HG03460 (cell line): ENCODE data around the gene MVB12B.

ENCODE experiments used
- ATAC-seq: cut with Tn5 transposase; IDR thresholded peaks from one replicate; pipeline ENCODE4 v1.9.1; 2021; ENCODE audit not compliant: unreplicated experiment

The MVB12B gene

DNA sequence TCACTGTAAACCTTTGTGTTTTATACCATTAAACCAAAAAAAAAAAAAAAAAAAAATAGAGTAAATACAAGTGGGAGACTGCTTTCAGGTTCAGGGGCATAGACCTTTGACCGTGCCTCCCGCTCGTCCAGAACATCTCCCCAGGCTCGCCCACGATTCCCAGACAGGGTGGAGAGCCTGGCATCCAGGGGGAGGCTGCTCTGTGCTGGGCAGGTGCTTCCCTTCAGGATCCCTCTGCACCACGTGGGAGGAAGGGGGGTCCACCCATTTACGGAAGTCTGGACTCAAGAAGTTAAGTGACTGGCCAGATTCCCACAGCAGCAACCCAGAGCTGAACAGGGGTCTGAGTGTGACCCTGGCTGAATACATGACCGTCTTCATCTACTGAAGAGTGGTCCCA, 161.7 kb downstream of the MVB12B start:
- ATAC-seq = no peak

DNA sequence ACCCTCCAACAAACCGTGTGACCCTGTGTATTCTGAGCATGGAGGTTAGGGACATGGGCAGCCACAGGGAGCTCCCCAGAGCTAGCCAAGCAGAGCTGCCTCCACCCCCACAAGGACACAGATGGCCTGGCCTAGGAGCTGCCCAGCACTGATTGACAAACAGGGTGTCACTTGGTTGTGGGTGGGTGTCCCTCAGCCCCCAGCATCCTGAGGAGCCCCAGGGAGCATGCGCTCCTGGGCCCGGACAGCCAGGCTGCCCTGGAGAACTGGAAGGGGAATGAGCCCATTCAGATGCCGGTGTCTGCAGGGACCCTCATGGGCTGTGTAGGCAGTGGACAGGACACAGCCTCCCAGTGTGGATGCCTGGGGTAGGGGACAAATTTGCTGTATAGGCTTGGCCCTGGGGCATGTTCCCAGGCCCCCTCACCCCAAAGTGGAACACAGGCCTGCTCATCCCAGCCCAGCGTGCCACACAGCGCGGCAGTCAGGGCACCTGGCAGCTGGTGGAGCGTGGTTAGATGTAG, 162.3 kb downstream of the MVB12B start:
- ATAC-seq = no peak

DNA sequence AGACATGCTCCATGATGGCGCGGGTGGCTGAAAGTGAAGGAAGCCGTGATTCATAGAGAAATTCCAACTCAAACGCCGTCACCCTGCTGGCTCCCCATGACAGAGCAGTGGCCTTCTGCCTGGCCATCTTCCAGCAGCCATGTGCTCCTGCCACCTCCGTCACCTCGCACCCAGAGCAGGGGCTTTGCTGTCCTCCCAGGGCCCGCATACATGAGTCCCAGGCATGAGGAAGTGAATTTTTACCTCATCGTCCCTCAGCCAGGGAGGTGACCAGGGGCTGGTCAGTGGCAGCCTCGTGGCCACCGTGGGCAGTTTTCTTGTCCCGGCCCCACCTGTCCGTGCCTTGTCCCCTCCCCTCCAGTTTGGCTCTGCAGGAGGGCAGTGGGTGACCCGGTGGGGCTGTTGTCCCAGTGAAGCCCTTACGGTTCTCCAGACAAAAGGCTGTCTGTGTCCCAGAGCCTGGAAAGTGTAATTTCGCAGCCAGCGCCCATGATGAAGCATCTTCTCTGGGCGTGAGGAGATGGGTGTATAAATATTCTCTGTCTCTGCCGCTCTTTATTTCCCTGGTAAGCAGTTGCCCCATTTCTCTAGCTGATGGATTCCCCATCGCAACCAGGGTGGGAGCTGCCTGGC, 163.1 kb downstream of the MVB12B start:
- no peak for ATAC-seq

DNA sequence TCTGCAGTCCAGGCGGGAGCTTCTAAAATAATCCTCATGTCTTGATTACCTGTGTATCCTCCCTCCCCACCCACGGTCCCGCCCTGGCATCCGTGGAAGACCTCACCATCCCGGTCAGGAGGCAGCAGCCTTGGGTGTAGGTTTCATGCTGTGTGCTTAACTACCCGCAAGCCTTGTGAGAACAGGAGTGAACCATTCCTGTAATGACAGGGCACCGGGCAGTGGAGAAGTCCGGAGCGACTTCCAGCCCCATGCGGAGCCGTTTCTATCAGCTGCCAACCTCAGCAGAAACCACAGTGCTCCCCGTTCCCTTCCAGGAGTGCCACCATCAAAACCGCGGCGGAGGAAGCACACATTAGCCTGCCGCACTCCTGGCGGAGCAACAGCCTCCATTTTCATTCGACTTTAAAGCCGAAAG, 163.6 kb downstream of the MVB12B start:
- no peak for ATAC-seq

DNA sequence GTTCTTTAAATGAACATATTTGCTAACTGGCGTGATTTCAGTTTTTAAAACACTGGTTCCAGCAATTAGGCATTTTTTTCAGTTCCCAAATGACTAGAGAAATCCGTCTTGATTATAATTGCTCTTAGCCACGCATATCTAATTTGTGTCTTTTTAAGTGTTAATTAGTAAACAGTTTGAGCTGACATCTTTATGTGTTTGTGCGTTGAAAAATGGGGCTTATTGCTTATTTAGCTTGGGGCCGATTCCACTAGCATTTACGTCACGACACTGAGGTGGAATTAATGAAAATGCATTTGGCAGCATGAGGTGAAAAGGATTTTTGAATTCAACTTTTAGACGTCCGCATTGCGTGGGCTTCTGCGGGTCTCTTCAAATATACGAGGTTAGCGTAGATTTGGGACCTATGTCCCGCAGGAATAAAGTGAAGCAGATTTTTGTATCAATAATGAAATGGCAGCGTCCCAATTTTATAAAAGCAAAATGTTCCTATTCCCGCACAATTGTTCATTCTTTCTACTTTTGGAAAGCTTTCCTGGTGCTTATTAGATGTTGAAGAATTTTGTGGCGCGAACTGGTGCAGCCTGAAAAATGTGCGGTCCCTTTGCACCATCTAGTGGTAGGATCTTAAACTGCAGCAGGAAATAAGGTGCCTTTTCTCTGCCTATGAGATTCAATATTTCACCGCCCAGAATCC, 164.4 kb downstream of the MVB12B start:
- no peak for ATAC-seq

DNA sequence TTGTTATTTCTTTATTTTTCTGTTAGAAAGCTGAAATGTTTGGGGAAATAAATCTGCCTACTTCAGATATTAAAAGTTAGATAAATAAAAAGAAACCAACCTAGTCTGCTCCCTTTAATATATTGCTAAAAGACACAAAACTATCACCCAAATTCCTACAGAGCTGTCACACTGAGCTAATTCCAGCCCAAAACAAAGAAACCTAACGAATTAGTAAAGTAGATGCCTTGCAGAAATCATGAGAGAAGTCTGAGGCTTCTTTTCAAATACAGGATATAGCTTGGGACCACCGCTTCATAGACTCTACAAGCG, 164.9 kb downstream of the MVB12B start:
- no peak for ATAC-seq

DNA sequence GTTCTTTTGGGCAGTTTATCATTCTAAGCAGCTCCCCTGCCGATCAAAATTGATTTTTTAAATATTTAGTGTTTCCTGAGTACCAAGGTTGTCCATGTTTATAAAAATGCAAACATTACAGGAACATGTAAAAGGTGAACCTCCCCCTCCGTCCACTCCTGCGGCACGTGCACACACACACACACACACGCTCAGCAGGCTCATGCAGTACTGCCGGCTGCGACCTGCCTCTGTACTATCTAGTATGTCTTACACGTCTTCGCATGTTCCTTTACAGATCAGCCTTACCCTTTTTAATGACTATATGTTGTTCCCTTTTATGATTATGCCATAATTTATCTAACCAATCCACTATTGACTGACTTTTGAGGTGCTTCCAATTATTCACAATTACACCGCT, 165.3 kb downstream of the MVB12B start:
- ATAC-seq = no peak

DNA sequence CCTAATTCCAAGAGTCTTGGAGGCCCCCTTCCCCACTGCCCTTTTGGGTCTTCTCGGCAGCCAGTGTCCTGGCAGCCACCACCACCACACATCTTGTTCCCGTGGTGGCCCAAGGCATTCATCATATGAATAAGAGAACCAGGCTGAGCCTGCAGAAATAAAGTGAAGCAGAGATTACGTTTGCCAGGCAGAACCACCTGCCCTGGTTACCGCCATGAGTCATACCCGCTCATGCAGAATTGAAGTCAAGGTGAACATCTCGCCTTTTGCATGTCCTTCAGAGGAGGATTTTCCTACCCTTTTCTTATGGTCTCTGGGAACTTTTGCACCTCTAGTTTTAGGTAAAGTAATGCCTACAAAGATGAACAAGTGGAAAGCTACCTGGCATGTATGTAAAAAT, 167.6 kb downstream of the MVB12B start:
- ATAC-seq = no peak

DNA sequence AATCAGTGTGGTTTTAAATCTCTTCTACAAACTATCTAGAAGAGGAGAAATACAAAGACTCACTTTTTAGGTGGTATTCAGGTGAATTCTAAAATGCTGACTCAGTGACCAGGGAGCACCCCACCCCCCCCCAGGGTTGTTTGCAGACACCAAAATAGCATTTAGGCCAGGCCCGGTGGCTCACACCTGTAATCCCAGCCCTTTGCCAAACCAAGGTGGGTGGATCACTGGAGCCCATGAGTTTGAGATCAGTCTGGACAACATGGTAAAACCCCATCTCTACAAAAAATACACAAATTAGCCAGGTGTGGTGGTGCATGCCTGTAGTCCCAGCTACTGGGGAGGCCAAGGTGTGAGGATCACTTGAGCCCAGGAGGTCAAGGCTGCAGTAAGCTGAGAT, 168.1 kb downstream of the MVB12B start:
- no peak for ATAC-seq

DNA sequence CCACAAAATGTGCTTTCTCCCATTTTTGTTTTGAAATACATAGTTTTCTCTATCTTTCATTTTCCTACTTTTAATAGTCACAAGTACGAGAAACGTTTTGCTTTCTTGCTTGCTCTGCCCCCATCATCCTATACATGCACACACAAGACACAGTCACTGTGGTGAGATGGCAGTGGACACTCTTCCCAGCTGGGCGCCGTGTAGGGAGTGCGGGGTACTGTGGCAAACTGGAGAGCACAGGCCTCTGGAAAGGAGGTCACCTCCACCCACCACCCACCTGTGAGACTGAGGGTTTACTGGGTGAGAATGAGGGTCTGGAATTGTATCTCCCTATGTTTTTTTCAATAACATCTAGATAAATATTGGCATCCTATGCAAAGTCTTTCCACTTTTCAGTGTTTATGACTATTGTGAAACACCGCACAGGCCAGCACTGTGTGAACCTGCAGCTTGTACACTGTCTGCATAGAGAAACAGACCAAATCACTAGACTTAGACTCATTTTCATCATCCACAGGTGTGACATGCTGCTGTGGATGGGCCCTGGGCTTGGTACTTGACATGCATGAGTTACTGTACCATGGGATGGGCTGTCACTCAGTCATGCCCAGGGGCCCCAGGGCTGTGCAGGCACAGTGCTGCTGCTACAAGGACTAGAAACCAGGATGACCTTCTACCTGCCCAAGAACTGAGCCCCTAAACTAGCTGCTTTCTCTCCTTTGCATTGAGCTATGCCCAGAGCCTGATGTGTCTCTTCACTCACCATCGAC, 169.0 kb downstream of the MVB12B start:
- no peak for ATAC-seq

DNA sequence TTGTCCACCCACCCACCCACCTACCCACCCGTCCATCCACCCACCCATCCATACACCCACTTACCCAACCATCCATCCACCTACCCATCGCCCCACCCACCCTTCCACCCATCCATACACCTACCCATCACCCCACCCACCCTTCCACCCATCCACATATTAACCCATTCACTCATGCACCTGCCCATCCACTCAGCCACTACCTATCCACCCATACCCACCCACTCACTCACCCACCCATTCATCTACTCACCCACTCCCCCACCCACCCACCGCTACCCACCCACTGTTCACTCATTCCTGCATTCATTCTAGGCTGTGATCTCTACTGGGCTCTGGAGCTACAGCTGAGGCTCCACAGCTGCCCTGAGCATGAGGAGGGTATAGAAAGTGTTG, 169.6 kb downstream of the MVB12B start:
- ATAC-seq = no peak

DNA sequence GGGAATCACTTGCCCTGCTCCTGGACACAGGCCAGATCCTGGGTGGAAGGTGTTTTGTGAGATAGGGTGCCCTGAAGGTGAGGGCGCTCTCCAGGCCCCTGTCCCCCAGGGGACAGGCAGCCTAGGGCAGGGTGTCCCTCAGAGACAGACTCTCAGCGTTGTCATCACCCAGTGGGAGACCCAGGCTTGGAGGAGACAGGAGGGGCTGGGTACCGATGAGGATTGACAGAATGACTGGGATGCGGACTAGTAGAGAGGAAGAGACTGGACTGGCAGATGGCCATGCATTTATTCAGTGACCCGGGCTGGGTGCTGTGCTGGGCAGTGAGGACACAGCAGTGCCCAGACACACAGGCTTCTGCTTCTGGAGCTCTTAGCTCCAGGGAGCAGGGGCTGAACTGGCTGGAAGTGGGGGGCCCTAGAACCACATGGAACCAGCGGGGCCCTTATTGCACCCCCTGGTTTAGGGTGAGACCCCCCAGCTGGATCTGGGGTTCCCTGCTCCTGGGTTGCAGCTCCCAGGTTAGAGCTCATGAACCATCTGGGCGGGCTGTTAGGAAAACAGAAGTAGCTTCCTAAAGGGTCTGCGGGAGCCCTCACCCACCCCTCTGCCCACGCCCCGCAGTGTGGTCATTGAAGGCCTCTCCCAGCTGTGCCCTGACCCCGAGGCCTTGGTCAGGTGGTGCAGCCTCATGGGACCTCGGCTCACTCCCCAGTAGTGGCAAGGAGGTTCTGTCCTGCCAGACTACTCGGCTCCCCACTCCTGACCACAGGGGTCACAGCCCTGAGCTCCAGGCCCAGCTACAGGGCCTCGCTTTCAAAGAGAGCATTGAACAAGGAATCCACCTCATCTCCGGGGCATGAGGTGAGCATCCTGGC, 170.4 kb downstream of the MVB12B start:
- no peak for ATAC-seq

DNA sequence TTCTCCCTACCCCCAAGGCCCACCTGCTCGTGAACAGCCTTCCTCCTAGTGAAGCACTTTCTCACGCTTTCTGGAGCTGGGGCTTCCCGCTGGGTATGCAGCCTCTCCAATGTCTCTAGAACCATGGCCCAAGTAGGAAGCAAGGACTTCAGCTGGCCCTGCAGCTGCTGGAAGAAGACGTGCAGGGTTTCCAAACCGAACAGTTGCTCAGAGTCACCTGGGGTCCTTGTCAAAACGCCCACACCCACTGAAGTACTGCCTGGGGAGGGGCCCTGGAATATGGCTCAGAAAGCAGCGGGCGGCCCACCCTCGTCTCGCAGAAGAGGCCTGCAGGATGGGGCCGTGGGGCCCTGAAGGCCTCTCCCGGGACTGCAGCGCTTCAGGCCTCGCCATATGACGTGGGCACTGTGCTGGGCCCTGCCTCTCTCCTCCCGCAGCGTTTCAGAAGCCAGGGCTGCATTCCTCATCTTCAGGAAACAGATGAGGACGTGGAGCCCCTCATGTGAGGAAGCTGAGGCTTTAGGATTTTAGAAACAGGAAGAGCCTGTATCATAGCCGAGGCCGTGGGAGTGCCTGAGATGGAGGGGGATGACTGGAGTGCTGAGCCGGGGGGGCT, 171.1 kb downstream of the MVB12B start:
- no peak for ATAC-seq

DNA sequence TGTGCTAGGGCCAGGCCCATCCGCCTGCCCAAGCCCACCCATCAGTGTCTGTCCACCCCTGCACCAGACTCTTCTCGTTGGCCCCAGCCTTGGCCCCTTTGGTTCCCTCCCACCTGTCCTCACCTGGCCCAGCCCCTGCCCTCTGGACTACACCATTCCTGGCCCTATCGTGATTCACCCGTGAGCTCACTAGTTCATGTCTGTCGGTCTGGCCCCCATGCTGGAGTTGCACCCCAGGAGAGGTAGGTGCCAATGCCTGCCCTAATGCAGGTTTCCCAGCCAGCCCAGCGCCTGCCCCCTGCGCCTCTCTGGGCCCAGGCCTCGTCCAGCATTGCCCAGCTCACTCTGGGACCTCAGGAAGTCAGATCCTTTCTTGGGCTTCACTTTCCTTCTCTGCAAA, 171.7 kb downstream of the MVB12B start:
- ATAC-seq = no peak

DNA sequence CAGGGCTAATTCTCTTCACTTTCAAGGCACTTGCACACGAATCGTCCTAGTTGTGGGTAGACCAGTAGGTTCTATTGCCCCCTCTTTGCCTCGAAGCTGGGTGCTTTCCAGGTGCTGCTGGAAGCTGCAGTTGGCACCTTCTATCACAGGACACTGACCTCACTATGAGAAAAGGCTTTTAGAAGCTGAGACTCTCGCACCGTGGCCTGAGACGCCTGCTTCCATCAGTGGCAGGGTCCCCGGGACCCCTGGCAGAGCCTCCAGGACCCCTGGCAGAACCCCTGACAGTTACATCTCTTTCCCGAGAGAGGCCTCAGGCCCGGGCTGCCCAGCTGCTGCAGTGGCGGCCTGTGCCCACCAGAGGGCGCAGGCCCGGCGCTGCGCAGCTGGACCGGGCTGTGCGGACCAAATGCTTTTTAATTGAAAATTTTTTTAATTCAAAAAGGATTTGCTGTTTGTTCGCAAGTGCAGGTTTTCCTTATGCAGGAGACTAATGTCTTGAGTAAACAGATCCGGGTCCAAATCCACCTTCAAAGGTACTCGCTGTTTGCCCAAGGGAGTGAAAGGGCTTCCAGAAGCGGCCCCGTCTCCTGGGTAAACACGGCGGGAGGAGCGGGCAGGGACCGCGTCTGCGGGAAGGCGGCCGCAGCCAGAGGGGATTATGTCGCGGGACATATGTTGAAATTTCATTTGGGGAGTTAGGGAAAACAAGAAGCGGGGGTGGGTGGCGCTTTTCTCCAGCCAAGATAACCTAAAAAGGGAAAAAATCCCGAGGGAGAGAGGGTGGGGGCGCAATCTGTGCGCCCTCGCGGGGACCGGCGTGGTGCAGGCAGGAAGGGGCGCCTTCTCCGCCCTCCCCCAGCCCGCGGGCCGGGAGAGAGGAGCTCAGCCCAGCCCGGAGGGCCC, 172.6 kb downstream of the MVB12B start:
- no peak for ATAC-seq

DNA sequence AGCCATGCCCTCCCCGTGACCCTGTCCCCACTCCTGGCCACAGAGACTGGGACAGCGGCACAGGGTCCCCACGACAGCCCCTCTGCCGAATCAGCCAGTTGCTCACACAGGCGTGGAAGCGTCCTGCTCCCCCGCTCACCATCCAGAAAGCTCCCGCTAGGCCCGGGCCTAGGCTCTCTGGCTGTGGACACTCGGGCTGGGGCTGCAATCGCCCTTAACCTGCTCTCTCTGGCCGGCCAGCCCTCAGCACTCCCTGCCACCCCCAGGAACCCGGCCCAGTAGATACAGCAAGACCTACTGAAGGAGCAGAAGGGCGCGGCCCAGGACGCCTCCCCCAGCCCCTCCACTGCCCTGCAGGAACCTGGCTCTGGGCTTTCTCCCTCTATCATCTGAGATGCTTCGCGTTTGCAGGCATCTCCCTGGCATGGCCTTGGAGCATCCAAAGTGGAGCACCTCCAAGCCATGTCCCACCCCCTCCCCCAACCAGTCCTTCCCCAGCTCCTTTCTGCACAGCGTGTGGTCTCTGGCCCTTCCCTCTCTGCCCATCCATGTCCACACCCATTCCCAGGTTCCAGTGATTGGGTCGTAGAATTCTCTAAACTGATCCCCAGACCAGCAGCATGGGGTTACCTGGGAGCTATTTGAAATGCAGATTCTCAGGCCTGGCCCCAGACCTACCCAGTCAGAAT, 173.4 kb downstream of the MVB12B start:
- no peak for ATAC-seq

DNA sequence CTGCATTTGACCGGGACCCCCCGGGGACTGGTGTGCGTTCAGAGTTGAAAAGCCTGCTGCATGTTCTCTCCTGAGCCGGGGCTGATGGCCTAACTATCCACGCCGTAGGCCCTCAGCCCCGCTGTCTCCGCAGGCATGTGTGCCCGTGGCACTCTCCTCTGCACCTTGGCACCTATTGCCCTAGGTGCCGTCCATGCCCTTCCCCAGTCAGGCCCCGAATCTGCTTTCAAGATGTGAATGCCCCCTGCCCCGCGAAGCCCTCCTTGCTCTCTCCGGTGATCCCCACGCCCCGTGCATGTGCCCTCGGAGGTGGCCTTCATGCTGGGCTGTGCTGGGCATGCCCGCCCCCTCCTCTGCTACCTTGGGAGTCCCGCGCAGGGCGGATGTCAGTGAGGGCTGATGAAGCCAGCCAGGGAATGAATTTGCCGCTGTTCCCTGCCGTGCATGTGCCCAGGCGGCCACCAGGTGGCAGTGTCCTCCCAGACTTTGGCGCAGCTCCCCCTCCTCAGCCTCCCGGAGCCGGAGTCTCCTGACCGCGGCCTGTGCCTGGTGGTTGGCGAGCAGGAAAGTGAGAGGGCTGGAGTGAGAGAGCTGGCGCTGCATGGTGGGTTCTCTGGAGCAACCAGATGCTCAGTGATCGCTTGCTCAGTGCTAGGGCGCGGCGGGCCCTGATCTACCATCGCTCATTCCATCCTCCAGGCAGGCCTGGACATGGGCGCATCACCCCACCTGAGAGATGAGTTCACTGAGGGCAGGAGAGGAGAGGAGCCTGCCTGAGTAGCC, 174.2 kb downstream of the MVB12B start:
- no peak for ATAC-seq
